CD14-positive monocyte (primary cell): ENCODE data around the gene YWHAQ. TPM values are rescaled to one million over a fixed set of nuclear protein-coding genes. Genes with fewer than 3 reads are reported as not detected.
A peak's percentile ranks its signal among the peaks of the same experiment; 100 is the strongest.

ENCODE experiments used
- DNase-seq, 3 donors: peaks; one replicate each; pipeline ENCODE4 v3.0.0-alpha.2; 2011 to 2022
- H2AFZ ChIP-seq: 2 replicates; pipeline ENCODE4 v1.6.0; 2012; ENCODE audit warnings: mild to moderate bottlenecking, low read depth, low read length, inconsistent platforms; ENCODE audit not compliant: insufficient read depth, poor library complexity, severe bottlenecking
- H3K27ac ChIP-seq, 2 donors: 1 replicate in 1 of 2; 2 replicates in 1 of 2; pipeline ENCODE4 v1.5.1; 2012 to 2013; ENCODE audit warnings: low read length in 2 of 2, control low read depth in 1 of 2, inconsistent platforms in 1 of 2, low read depth in 1 of 2, mild to moderate bottlenecking in 1 of 2
- H3K27me3 ChIP-seq, 2 donors: one replicate each; pipeline versions ENCODE4 v1.6.0 to v1.6.1; 2011 to 2013; ENCODE audit warnings: low read length in 2 of 2; ENCODE audit not compliant: control insufficient read depth in 2 of 2, insufficient read depth in 2 of 2
- H3K36me3 ChIP-seq, 2 donors: replicated peaks in 1 of 2; 1 replicate in 1 of 2; 2 replicates in 1 of 2; pipeline versions ENCODE4 v1.5.1 to v1.6.1; 2012 to 2013; ENCODE audit warnings: low read length in 2 of 2, control low read depth in 1 of 2, inconsistent platforms in 1 of 2, mild to moderate bottlenecking in 1 of 2; ENCODE audit not compliant: insufficient read depth in 2 of 2, control insufficient read depth in 1 of 2
- H3K4me1 ChIP-seq, 2 donors: 1 replicate in 1 of 2; 2 replicates in 1 of 2; pipeline versions ENCODE4 v1.5.1 to v1.6.1; 2012 to 2013; ENCODE audit warnings: low read length in 2 of 2, control low read depth in 1 of 2, inconsistent platforms in 1 of 2, mild to moderate bottlenecking in 1 of 2, moderate library complexity in 1 of 2; ENCODE audit not compliant: insufficient read depth in 2 of 2, control insufficient read depth in 1 of 2
- H3K4me2 ChIP-seq: replicated peaks from 2 replicates; pipeline ENCODE3; 2012; ENCODE audit warnings: low read length, moderate library complexity, mild to moderate bottlenecking; ENCODE audit not compliant: poor library complexity, severe bottlenecking; ENCODE audit errors: extremely low read depth
- H3K4me3 ChIP-seq, 3 experiments: fragments of 200-600 bp in 1 of 3; sonication (generic) in 1 of 3; replicated peaks in 1 of 3; 1 replicate in 2 of 3; 2 replicates in 1 of 3; pipeline ENCODE4 v1.5.1; 2011 to 2013; ENCODE audit warnings: low read length in 3 of 3, mild to moderate bottlenecking in 3 of 3, control low read depth in 2 of 3, low read depth in 2 of 3, inconsistent platforms in 1 of 3, moderate library complexity in 1 of 3
- H3K79me2 ChIP-seq: 2 replicates; pipeline ENCODE4 v1.6.0; 2012; ENCODE audit warnings: mild to moderate bottlenecking, control low read depth, inconsistent platforms, low read length, moderate library complexity; ENCODE audit not compliant: insufficient read depth
- H3K9ac ChIP-seq: 2 replicates; pipeline ENCODE4 v1.6.0; 2017; ENCODE audit warnings: low read length, mild to moderate bottlenecking; ENCODE audit not compliant: insufficient read depth, poor library complexity, severe bottlenecking
- H3K9me3 ChIP-seq, 2 donors: replicated peaks in 1 of 2; 1 replicate in 1 of 2; 2 replicates in 1 of 2; pipeline versions ENCODE4 v1.5.1 to v1.6.1; 2012 to 2013; ENCODE audit warnings: low read length in 2 of 2, control low read depth in 1 of 2; ENCODE audit not compliant: control insufficient read depth in 1 of 2, insufficient read depth in 1 of 2
- H4K20me1 ChIP-seq: 2 replicates; pipeline ENCODE4 v1.6.0; 2012; ENCODE audit warnings: mild to moderate bottlenecking, low read length, control low read depth, moderate library complexity; ENCODE audit not compliant: insufficient read depth
- H3K27ac Mint-ChIP-seq, 7 donors: one replicate each; pipeline ENCODE4 v1.8.0; 2020; ENCODE audit warnings: mild to moderate bottlenecking in 7 of 7, mixed read lengths in 7 of 7, moderate library complexity in 6 of 7, inconsistent platforms in 2 of 7
- H3K27me3 Mint-ChIP-seq, 3 donors: one replicate each; pipeline ENCODE4 v1.8.0; 2021 to 2022; ENCODE audit warnings: low read depth in 3 of 3, mild to moderate bottlenecking in 3 of 3, mixed read lengths in 3 of 3, moderate library complexity in 3 of 3, inconsistent platforms in 1 of 3
- H3K36me3 Mint-ChIP-seq, 2 donors: one replicate each; pipeline ENCODE4 v1.8.0; 2020; ENCODE audit warnings: mixed read lengths in 2 of 2, inconsistent platforms in 1 of 2, mild to moderate bottlenecking in 1 of 2
- H3K4me1 Mint-ChIP-seq: one replicate; pipeline ENCODE4 v1.8.0; 2020; ENCODE audit warnings: mild to moderate bottlenecking, mixed read lengths
- H3K4me3 Mint-ChIP-seq, 2 donors: one replicate each; pipeline ENCODE4 v1.8.0; 2020; ENCODE audit warnings: mild to moderate bottlenecking in 2 of 2, mixed read lengths in 2 of 2, moderate library complexity in 1 of 2
- H3K9me3 Mint-ChIP-seq, 7 donors: one replicate each; pipeline ENCODE4 v1.8.0; 2020 to 2022; ENCODE audit warnings: mixed read lengths in 7 of 7, mild to moderate bottlenecking in 6 of 7, moderate library complexity in 6 of 7, inconsistent platforms in 2 of 7
- WGBS: methylation state at CpG from one replicate; pipeline ENCODE4 v1.1.5; 2013; ENCODE audit warnings: missing lambda C conversion rate; ENCODE audit not compliant: insufficient coverage; 5-methylcytosine and 5-hydroxymethylcytosine counted together
- intact Hi-C, 2 donors: fragments of 100-400 bp; cut with micrococcal nuclease; formaldehyde crosslinking; loops; one replicate each; pipeline versions ENCODE4 v1.15.0 to v1.15.1; 2023
- polyA plus RNA-seq, 3 donors: library from polyadenylated mRNA; depleted of rRNA in 1 of 3; unstranded in 2 of 3; stranded (reverse) in 1 of 3; fragments of 300-500 nt in 2 of 3; fragments of >200 nt in 1 of 3; fragmentation: Illumina TruSeq in 2 of 3; gene quantifications; 1 replicate in 2 of 3; 2 replicates in 1 of 3; pipeline ENCODE4 v1.2.3, GENCODE V29; 2012 to 2021
- TF ChIP-seq, protein P1 (sequence below): fragments of 200-600 bp; IDR thresholded peaks from one replicate; pipeline ENCODE4 v1.8.0; 2022; ENCODE audit warnings: antibody characterized with exemption, mild to moderate bottlenecking

YWHAQ gene
- polyA plus RNA-seq, 3 donors = 60.9 to 173 (median 165) TPM

DNA sequence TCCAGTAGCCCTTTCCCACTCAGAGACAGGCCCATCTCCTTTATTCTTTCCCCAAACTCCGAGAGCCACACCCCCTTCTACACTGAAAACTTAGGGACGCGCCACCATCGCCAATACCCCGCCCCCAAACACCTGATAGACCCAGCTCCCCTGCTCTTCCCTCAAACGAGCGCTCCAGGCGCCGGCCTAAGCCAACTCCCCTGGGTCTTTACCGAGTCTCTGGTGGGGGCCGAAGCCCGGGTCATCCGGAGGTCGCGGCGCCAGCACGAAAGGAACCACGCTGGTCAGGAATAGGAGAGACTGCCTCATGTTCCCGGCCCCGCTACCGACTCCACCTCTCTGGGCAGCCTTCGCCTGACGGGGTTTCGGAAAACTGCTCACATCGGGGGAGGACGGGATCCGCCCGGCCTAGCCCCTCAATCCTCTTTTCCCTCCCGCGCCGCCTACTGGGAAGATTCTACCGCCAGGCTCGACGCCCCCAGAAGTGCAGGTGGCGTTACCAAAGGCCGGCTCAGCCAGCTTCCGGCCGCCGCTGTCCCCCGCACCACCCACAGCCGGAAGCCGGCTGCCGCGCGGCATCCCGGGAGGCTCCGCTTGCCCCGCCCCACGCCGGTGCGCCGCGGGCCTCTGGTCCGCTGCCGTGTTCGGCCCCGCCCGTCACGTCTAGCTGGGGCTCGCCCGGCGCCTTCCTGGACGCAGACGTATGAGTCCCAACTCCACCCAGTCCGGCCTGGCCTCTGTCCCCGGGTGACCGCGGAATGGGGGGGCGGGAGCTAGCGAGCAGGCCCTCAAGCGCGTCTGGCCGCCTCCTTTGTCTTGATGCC lies 75.3 kb downstream of the YWHAQ start, which contains the start of gene ADAM17:
Gene ADAM17 (minus strand): TSS at position 534 of the 824 bp plus-strand sequence. CDS start 225 bp downstream, at position 309.
- Mint-ChIP-seq H3K4me3 (peak within 1 kb of the TSS; percentile 96 to 98), H3K27ac (peak within 1 kb of the TSS; percentile 98 to 100 (median 99)), H3K36me3 (peaks cover 2 to 7% of the 10 kb centered on the region in 2 donors), H3K27me3 (peaks cover 0 to 6% (median 4%) of the 10 kb centered on the region in 3 donors), H3K9me3 (peaks cover 0 to 5% (median 0%) of the 10 kb centered on the region in 7 donors), H3K4me1 (peaks cover 46% of the 10 kb centered on the region)
- no peaks in the 10 kb centered on the region for H3K36me3 ChIP-seq
- TF ChIP-seq, protein P1, sequence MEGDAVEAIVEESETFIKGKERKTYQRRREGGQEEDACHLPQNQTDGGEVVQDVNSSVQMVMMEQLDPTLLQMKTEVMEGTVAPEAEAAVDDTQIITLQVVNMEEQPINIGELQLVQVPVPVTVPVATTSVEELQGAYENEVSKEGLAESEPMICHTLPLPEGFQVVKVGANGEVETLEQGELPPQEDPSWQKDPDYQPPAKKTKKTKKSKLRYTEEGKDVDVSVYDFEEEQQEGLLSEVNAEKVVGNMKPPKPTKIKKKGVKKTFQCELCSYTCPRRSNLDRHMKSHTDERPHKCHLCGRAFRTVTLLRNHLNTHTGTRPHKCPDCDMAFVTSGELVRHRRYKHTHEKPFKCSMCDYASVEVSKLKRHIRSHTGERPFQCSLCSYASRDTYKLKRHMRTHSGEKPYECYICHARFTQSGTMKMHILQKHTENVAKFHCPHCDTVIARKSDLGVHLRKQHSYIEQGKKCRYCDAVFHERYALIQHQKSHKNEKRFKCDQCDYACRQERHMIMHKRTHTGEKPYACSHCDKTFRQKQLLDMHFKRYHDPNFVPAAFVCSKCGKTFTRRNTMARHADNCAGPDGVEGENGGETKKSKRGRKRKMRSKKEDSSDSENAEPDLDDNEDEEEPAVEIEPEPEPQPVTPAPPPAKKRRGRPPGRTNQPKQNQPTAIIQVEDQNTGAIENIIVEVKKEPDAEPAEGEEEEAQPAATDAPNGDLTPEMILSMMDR = no peak
- H3K9me3 ChIP-seq = no peaks in the 10 kb centered on the region
- H3K4me3 ChIP-seq = peak within 1 kb of the TSS; percentile 68 to 100 (median 99)
- H3K27ac ChIP-seq = peak within 1 kb of the TSS; percentile 98 to 99
- peak; percentile 96 to 97 (median 97) for DNase-seq
- H3K9ac ChIP-seq = peak within 1 kb of the TSS; percentile 92
- peak within 1 kb of the TSS; percentile 84 for H3K4me2 ChIP-seq
- H3K4me1 ChIP-seq = peaks cover 46 to 54% of the 10 kb centered on the region in 2 donors
- H2AFZ ChIP-seq = peak within 1 kb of the TSS; percentile 80
- peaks cover 11% of the 10 kb centered on the region for H4K20me1 ChIP-seq
- H3K79me2 ChIP-seq = peaks cover 59% of the 10 kb centered on the region
- H3K27me3 ChIP-seq = no peaks in the 10 kb centered on the region
- intact Hi-C loops = loop anchor here (1.0 to 10.0 kb wide), 5 partner anchors 17 to 489 kb away; partner anchors contain the start of genes YWHAQ (in 2 of the 2) and KLF11 (in 1 of the 2)
- under 1% methylated on average over 73 of the region's 73 CpGs for WGBS

DNA sequence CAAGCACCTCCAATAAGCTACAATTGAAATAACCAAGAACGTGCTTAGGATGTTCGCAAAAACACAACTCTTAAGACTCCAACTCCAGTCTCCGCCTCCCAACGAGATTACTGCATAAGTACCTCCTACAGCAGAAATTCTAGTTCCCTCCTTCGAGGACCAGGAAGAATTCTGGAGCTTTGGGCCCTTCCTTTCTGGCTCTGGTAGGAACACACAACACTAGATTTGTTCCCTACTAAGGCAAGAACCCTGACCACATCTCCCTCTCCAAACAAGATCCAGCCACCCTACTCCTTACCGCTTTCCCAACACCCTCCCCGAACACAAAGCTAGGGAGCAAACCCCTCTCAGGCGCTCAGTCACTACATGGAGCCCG lies 75.9 kb downstream of the YWHAQ start:
- Histone ChIP-seq H2AFZ (peak overlapping the region; percentile 80), H3K27ac (peak overlapping the region; percentile 98 to 99), H3K27me3 (no peaks in the 10 kb centered on the region), H3K4me2 (peak overlapping the region; percentile 84), H3K9me3 (no peaks in the 10 kb centered on the region), H4K20me1 (peaks cover 11% of the 10 kb centered on the region), H3K4me1 (peaks cover 52 to 60% of the 10 kb centered on the region in 2 donors), H3K9ac (peak overlapping the region; percentile 92), H3K4me3 (peak overlapping the region; percentile 68 to 100 (median 99)), H3K79me2 (peaks cover 65% of the 10 kb centered on the region), H3K36me3 (no peaks in the 10 kb centered on the region)
- peak overlapping the region; percentile 96 to 98 for H3K4me3 Mint-ChIP-seq
- H3K4me1 Mint-ChIP-seq = peaks cover 52% of the 10 kb centered on the region
- H3K27ac Mint-ChIP-seq = peak overlapping the region; percentile 98 to 100 (median 99)
- WGBS = 0% methylated on average over 9 of the region's 9 CpGs
- H3K9me3 Mint-ChIP-seq = peaks cover 0 to 5% (median 0%) of the 10 kb centered on the region in 7 donors
- TF ChIP-seq, protein P1 = no peak
- H3K27me3 Mint-ChIP-seq = peaks cover 0 to 4% (median 4%) of the 10 kb centered on the region in 3 donors
- peaks cover 4 to 9% of the 10 kb centered on the region in 2 donors for H3K36me3 Mint-ChIP-seq
- DNase-seq = peak; percentile 58 to 77 (median 63)
- intact Hi-C loops = loop anchor here (1.0 to 10.0 kb wide), 4 partner anchors 17 to 490 kb away; partner anchors contain the start of genes KLF11 (in 1 of the 2) and YWHAQ (in 1 of the 2)
